Glutamatergic neuron (in vitro differentiated cells): Measurements from ENCODE around the gene METRN. TPM values are rescaled to one million over a fixed set of nuclear protein-coding genes. Genes with fewer than 3 reads are reported as not detected.

Experiments
- DNase-seq: peaks from one replicate; pipeline ENCODE4 v3.0.0; 2022
- H3K27ac Mint-ChIP-seq: one replicate; pipeline ENCODE4 v1.8.0; 2020; ENCODE audit warnings: mild to moderate bottlenecking, mixed read lengths, inconsistent platforms; ENCODE audit not compliant: unreplicated experiment
- H3K27me3 Mint-ChIP-seq: one replicate; pipeline ENCODE4 v1.8.0; 2020; ENCODE audit warnings: mild to moderate bottlenecking, moderate library complexity, mixed read lengths, inconsistent platforms; ENCODE audit not compliant: unreplicated experiment
- H3K36me3 Mint-ChIP-seq: one replicate; pipeline ENCODE4 v1.8.0; 2020; ENCODE audit warnings: mild to moderate bottlenecking, mixed read lengths, inconsistent platforms; ENCODE audit not compliant: unreplicated experiment
- H3K4me1 Mint-ChIP-seq: one replicate; pipeline ENCODE4 v1.8.0; 2020; ENCODE audit warnings: mild to moderate bottlenecking, low read depth, mixed read lengths, inconsistent platforms; ENCODE audit not compliant: unreplicated experiment
- H3K4me3 Mint-ChIP-seq: one replicate; pipeline ENCODE4 v1.8.0; 2020; ENCODE audit warnings: mild to moderate bottlenecking, mixed read lengths, inconsistent platforms; ENCODE audit not compliant: unreplicated experiment
- H3K9me3 Mint-ChIP-seq: one replicate; pipeline ENCODE4 v1.8.0; 2020; ENCODE audit warnings: mild to moderate bottlenecking, moderate library complexity, mixed read lengths, inconsistent platforms; ENCODE audit not compliant: unreplicated experiment
- CTCF ChIP-seq: fragments of 200-600 bp; sonication (generic); IDR thresholded peaks from one replicate; pipeline ENCODE4 v1.5.0; 2021; ENCODE audit not compliant: partially characterized antibody, unreplicated experiment
- total RNA-seq: library from RNA; stranded (reverse); fragmentation: NEBNext Ultra II Directional; extraction: Animal tissue kit (Norgen Biotek cat#: 25700); gene quantifications from one replicate; pipeline ENCODE4 v1.2.1, GENCODE V29; 2021; ENCODE audit not compliant: unreplicated experiment

Gene METRN
- total RNA-seq, 1 donor from 2014 or later: 134 TPM

- DNase-seq: no peak
- Mint-ChIP-seq H3K4me1 (no peaks in the 10 kb centered on the region), H3K36me3 (no peaks in the 10 kb centered on the region), H3K27ac (no peak overlapping the region), H3K27me3 (no peaks in the 10 kb centered on the region), H3K9me3 (peaks cover 1% of the 10 kb centered on the region), H3K4me3 (no peak overlapping the region)
- TF ChIP-seq CTCF: peak; percentile 12
Measured at GRCh38 chr16:745739-746138, 30.8 kb downstream of the METRN start.

GRCh38 chr16:746637-747036 lies 31.7 kb downstream of the METRN start:
- Mint-ChIP-seq H3K27me3 (peaks cover 3% of the 10 kb centered on the region), H3K36me3 (no peaks in the 10 kb centered on the region)
- DNase-seq: no peak

GRCh38 chr16:747978-748746 lies 33.2 kb downstream of the METRN start:
- Mint-ChIP-seq H3K27ac (no peak overlapping the region), H3K36me3 (no peaks in the 10 kb centered on the region), H3K4me3 (no peak overlapping the region), H3K27me3 (peaks cover 3% of the 10 kb centered on the region), H3K9me3 (peaks cover 5% of the 10 kb centered on the region), H3K4me1 (peaks cover 13% of the 10 kb centered on the region)
- no peak for DNase-seq
- TF ChIP-seq CTCF: no peak

More at GRCh38 chr16:746637-747036, 31.7 kb downstream of the METRN start:
- H3K27ac Mint-ChIP-seq: no peak overlapping the region
- H3K9me3 Mint-ChIP-seq: no peaks in the 10 kb centered on the region
- H3K4me3 Mint-ChIP-seq: no peak overlapping the region
- peaks cover 6% of the 10 kb centered on the region for H3K4me1 Mint-ChIP-seq
- TF ChIP-seq CTCF: no peak

- Mint-ChIP-seq H3K27me3 (peaks cover 3% of the 10 kb centered on the region), H3K27ac (no peak overlapping the region), H3K4me1 (peaks cover 13% of the 10 kb centered on the region), H3K9me3 (peaks cover 5% of the 10 kb centered on the region), H3K36me3 (no peaks in the 10 kb centered on the region), H3K4me3 (no peak overlapping the region)
- TF ChIP-seq CTCF: no peak
- no peak for DNase-seq
Measured at GRCh38 chr16:749010-749409, 34.1 kb downstream of the METRN start.

GRCh38 chr16:750485-750884 lies 35.6 kb downstream of the METRN start:
- Mint-ChIP-seq H3K27ac (no peak overlapping the region), H3K4me1 (peaks cover 13% of the 10 kb centered on the region), H3K4me3 (no peak overlapping the region), H3K36me3 (no peaks in the 10 kb centered on the region), H3K9me3 (peaks cover 5% of the 10 kb centered on the region), H3K27me3 (peaks cover 3% of the 10 kb centered on the region)
- DNase-seq: no peak
- no peak for TF ChIP-seq CTCF
